ENCODE measurements around the gene NNT.
"Not testable (repeated sequence)": the region's sequence is repeated elsewhere in the genome, so short reads cannot be mapped to it uniquely, and the experiment has no call there.

The NNT gene

DNA sequence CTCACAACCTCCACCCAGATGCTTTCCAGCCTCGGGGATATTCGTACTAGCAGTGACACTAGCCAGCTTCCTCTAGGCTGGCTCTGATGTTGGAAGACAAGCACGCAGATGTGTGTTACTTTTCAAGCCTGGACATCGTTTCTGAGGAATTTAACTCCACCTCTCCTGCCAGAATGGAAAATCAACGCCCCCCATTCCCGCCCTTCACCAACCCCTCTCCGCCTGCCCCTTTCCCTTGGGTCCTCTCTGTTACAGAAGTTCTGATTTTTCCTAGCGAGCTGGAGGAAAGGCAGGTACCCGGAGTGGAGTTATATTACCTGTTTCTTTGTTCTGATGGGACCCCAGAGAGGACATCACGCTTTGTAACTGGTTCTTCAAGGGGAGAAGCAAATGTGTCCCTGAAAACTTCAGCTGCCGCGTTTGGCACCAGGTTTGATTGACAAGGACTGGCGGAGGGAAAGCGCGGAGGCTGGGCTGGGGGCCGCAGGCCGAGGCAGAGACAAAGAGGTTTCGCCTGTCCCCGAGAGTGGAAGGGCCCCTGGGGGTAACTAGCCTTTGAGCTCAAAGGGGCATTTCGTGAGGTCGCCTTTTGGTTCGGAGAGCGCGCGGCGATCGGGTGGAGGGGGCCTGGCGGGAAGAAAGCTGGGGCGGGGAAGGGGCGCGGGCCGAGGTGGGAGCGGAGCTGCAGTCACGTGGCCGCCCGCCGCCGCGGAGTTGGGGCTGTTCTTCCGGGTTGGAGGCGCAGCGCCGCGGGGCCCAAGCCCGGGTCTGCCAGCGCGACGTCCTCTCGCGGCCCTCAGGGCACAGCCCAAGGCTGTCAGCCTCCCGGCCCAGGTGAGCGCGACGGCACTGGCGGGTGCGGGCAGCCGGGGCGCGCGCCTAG is at the start of gene NNT:
Gene NNT, plus strand, starts transcription at position 720 of the 883 bp plus-strand sequence. CDS start 6,016 bp downstream, outside the sequence.
- peak; percentile 21 to 45 for DNase-seq

DNA sequence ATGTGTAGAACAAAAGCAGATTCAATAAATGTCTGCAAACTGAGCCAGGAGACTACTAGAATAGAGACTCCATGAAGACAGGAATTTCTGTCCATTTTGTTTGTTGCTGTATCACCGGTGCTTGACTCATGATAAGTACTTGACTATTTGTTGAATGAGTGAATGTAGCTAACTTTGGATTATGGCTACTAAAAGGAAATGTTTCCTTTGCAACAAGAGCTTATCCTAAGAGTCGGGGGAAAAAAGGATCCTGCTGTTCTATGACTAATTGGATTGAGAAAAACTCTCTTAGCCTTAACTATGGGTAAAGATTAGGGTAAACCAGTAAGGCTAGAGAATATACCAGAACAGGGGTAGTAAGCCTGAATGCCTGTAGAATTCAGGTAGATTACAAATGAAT is 49.6 kb upstream of the NNT start:
- DNase-seq, result no peak

DNA sequence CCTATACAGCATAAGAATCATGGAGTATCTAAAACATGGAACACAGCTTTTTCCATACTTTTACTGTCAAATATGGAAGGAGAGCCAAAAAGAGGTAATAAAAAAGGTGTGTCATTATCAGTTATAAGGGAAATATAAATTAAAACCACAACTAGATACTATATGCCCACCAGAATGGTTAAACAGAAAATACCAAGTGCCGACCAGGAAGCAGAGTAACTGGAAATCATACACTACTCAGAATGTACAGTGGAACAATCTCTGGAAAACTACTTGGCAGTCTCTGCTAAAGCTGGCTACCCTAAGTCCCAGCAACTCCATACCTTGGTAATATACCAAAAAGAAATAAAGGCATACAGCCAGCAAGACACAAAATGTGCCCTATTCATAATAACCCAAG is 48.5 kb upstream of the NNT start:
- DNase-seq, result no peak

DNA sequence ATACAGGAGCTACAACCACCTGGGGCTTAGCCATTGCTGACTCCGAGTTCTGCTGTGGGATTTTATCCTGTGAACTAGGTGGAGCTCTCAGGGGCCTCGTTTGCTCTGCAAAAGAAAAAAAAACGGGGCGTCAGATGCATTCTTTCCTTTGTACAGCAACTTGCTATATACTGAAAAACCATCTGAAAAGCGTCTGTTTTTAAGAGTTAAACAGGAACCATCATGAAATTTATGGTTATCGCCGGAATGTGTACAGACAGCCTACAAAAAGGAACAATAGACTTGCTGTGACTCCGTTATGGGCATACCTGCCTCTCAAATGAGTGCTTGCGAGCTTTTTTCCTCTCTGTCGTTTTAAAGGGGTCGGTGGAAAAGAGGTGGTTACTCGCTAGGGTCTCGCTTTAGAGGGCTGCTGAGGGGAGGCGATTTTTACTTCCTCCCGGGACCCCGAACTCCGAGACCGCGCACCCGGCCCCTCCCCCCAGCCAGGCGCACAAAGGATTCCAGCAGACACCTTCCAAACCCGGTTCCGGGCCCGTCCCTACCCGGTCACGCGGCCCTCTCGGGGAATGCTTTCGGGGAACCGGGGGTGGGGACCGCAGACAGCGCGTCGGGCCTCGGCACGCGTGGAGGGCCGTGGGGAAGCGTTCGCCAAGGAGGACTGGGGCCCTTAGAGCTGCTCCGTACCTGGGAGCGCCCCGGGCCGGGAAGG is 46.9 kb upstream of the NNT start:
- peak; percentile 21 to 36 for DNase-seq

DNA sequence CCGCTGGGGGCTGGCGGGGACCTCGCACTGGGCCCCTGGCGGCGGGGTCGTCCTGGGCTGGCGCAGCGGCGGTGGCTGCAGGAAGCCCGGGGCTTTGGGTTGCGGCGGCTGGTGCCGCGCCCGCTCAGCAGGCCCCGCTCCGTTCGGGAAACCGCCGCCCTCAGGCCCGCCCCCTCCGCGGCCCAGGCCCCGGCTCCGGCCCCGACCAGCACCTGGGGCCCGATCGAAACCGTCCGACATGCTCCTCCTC is 46.4 kb upstream of the NNT start:
- DNase-seq, result not testable (repeated sequence)

DNA sequence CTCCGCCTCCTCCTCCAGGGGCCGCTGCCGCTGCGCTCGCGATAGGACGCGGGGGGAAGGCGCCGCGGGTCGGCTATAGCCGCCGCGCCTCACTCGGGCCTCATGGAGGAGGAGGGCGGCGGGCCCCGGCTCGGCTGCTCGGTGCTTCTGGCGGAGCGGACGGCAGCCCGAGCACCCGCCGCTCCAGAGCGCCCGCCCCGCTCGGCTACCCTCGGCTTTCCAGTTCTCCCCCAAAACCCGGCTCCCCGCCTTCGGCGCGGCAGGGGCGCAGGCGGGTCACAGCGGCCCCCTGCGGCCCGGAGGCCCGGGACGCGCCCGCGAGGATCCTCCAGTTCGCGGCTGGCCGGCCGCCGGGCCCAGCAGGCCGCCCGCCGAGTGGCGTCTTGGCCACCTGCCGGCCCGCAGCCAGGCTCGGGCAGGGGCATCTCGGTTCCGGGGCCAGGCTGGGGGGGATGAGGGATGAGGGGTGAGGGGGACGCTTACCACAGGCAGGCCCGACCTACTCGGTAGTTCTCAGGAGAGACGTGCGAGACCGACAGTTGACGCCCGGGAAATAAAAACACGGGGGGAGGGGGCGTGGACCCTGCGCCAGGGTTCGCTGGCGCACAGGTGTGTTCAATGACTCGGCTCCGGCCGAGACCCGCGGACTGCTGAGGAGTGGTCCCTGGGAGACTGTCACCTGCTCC is 46.0 kb upstream of the NNT start, which contains the start of gene PAIP1:
Gene PAIP1, minus strand, starts transcription at position 221 of the 686 bp plus-strand sequence. CDS start 231 bp downstream, outside the sequence.
- DNase-seq, result peak; percentile 61 to 68

DNA sequence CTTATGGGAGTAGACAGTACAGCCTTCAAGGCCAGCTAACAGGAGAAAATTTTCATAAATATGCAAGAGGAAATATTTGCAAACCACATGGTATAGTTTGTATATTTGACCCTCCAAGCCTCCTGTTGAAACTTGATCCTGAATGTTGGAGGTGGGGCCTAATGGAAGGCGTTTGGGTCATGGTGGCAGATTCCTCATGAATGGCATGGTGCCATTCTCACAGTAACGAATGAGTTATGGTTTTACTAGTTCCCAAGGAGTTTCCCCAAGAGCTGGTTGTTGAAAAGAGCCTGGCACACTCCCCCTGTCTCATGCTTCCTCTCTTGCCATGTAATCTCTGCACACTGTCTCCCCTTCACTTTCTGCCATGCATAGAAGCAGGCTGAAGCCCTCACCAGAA is 42.9 kb upstream of the NNT start:
- DNase-seq, result no peak

DNA sequence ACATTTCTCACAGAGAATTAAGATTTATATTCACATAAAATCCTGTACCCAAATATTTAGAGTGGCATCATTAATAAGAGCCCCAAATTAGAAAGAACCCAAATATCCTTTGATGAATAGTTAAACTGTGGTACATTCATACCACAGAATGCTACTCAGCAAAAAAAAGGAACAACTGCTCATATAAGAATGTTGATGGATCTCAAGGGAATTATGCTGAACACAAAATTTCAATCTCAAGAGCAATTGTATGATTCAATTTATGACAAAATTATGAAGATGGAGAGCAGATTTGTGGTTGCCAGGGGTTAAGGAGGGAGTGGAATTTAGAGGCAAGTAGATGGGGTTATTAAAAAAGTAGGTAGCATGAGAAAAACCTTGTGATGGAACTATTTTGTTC is 41.6 kb upstream of the NNT start:
- no peak for DNase-seq

DNA sequence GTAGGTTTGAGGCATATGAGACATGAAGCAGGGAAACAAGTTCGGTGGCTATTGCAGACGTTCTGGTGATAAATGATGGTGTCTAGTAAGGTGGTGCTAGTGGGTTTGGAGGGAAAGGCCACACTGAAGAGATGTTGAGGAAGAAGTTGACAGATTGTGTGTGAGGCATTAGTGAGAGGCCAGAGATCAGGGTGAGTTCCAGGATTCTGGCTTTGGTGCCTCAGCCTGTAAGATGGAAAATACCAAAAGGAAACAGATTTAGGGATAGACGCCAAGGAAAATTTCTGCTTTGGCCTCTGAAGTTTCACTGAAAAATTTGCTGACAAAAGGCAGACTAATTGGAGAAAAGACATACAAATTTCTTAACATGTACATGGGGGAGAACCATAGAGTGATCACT is 39.7 kb upstream of the NNT start:
- DNase-seq, result no peak

DNA sequence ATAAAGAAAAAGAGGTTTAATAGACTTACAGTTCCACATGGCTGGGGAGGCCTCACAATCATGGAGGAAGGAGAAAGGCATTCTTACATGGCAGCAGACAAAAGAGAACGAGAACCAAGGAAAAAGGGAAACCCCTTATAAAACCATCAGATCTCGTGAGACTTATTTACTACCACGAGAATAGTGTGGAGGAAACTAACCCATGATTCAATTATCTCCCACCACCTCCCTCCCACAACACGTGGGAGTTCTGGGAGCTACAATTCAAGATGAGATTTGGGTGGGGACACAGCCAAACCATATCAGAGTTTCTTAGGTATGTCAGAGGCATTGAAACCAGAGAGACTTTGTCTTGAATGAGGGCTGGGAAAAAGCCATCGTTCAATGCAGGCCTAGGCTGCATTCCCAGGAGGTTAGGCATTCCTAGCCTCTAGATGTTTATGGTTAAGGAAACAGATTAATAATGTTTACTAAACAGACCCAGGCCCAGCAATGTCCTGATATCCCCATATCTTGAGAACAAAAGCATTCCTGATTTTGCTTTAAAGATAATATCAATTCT is 38.6 kb upstream of the NNT start:
- DNase-seq, result no peak

DNA sequence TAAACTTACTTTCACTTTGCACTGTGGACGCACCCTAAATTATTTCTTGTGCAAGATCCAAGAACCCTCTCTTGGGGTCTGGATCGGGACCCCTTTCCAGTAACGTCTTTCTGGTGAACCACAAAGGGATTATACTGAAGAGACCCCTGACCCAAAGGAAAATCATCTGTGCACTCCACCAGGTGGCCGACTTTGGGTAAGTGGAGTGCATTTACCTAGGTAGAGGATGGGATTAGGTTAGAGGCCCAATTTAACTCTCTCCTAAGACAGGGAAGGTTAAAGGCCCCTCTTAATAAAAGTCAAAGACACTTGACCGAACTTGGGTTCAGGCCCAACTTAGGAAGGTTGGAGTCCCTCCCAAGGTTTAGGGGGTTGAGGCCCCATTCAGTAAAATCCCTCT is 37.9 kb upstream of the NNT start:
- DNase-seq, result no peak

DNA sequence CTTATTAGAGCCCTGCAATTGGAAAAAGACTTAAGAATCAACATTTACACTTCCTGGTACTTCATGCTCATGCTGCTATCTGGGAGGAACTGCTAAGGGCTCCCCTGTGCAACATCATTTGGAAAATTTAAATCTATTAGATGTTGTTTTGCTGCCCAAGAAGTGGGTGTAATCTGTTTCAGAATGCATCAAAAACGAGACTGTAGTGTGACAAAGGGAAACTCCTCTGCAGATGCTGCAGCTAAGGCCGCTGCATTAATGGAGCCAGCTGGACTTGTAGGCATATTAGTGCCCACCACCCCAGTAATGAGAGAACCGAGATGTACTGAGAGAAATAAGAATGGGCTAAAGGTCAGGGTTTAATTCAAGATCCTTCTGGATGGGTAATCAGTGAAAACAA is 35.0 kb upstream of the NNT start:
- DNase-seq, result no peak

DNA sequence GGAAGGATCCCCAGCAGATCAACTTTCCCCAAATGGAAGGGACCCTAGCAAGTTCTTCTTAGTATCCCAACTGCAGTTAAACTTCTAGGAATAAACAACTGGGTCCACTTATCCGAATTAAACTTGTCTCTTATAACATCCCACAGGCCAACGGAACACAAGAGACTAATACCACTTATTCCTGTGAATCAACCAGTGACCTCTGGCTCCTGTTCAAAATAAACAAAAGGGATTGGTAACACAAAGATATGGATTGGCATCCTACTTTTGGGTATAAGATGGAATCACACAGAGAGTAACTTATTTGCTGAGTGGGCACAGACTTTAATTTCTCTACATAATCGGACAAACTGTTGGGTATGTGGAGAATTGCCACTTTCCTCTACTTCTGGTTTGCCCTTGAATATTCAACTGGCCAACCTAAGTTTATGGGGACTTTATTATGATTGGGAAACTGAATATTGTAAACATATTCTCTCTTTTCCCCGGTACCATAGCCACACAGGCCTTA is 33.7 kb upstream of the NNT start:
- DNase-seq, result no peak

DNA sequence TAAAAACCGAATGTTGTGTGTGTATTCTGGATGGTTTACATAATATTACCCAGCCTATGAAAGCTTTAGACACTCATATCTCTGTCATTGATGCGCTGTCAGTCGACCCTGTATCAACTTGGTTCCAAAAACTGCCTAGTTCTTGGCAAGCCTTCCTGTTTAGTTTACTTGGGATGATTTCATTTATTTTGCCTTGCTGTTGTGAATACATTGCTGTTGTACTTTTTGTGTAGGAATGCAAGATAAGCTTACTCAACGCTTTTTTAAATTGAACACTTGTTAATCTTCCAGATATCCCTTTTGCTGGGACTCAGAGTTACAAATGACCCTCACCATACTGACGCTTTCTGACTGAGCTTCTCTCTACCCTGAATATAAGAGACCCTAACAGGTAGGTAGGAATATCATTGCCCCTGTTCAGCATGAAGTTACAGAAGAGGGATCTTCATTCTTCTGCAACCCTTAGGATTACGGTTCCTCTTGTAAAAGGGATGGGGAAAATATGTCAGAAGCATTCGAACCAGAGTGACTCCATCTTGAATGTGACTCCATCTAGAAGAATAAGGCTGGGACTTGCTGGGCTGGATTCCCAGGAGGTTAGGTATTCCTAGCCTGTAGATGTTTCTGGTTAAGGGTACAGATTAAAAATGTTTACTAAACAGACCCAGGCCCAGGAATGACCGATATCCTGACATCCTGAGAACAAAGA is 32.4 kb upstream of the NNT start:
- no peak for DNase-seq

DNA sequence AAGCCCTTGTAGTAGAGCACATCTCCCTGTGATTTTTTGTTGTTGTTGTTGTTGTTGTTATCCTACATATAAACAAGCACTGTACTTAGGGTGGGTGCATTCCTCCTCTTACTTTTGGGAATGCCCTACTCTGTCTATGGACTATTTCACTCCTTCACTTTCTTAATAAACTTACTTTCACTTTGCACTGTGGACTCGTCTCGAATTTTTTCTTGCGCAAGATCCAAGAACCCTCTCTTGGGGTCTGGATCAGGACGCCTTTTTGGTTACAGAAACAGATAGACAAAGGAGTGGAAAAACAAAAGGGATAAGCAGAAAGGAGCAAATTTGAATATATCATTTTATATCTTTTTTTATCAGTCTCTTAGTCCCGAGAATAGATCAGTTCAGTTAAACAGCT is 31.7 kb upstream of the NNT start:
- no peak for DNase-seq

DNA sequence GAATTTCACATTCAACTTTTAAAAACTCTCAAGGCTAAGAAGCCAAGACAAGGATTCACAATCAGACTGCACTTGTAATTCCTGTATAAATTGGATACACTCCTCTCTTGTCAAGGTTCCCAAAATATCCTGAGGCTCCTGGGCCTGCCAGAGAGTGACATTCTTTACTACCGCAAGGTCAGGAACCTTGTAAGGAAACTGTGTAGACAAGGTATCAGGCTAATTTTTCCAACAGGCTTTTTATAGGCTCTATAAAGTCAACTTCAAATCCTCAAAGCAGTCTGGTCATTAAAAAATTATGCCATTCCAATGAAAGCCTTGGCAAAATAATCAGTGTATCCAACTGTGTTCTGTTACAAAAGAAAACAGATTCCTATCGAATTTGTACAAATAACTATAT is 30.6 kb upstream of the NNT start:
- DNase-seq, result no peak

DNA sequence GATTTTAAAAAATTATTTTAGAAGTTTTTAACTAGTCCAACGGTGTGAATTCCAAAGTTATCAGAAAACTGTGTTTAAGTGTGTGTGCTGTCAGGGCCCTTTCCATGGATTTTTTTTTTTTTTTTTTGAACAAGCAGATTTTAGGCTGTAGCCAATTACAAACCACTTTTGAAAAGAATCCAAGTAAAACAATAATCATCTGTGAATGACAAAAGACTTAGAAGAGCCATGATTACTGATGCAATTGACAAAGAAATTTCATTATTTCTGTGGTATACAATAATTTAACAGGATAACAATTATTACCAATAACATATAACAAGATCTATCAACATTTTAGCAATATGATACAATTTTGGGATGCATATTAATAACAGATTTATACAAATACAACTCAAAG is 29.9 kb upstream of the NNT start:
- DNase-seq, result no peak

DNA sequence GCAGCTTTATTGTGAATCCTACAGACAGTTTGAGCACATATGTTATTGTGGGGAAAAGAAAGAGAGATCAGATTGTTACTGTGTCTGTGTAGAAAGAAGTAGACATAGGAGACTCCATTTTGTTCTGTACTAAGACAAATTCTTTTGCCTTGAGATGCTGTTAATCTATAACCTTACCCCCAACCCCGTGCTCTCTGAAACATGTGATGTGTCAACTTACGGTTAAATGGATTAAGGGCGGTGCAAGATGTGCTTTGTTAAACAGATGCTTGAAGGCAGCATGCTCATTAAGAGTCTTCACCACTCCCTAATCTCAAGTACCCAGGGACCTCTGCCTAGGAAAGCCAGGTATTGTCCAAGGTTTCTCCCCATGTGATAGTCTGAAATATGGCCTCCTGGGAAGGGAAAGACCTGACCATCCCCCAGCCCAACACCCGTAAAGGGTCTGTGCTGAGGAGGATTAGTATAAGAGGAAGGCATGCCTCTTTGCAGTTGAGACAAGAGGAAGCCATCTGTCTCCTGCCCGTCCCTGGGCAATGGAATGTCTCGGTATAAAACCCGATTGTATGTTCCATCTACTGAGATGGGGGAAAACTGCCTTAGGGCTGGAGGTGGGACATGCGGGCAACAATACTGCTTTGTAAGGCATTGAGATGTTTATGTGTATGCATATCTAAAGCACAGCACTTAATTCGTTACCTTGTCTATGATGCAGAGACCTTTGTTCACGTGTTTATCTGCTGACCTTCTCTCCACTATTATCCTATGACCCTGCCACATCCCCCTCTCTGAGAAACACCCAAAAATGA is 22.4 kb upstream of the NNT start:
- not testable (repeated sequence) for DNase-seq

DNA sequence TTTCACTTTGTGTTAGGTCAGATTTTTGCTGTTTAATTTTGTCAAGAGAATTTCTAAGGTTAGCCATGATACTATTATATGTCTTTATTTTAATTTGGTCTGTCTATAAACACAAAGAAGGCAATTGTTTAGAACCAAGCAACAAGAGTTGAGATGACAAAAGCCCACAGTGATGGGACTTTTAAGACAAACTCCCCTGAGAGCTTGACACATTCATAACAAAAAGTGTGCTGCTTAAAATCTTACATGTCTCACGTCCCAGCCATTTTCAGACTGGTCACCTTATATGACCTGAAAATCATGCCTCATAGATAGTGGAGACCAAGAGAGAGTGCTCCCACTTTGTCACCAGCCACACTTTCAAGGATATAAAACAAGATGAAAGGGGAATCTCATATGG is 21.6 kb upstream of the NNT start:
- DNase-seq, result no peak

DNA sequence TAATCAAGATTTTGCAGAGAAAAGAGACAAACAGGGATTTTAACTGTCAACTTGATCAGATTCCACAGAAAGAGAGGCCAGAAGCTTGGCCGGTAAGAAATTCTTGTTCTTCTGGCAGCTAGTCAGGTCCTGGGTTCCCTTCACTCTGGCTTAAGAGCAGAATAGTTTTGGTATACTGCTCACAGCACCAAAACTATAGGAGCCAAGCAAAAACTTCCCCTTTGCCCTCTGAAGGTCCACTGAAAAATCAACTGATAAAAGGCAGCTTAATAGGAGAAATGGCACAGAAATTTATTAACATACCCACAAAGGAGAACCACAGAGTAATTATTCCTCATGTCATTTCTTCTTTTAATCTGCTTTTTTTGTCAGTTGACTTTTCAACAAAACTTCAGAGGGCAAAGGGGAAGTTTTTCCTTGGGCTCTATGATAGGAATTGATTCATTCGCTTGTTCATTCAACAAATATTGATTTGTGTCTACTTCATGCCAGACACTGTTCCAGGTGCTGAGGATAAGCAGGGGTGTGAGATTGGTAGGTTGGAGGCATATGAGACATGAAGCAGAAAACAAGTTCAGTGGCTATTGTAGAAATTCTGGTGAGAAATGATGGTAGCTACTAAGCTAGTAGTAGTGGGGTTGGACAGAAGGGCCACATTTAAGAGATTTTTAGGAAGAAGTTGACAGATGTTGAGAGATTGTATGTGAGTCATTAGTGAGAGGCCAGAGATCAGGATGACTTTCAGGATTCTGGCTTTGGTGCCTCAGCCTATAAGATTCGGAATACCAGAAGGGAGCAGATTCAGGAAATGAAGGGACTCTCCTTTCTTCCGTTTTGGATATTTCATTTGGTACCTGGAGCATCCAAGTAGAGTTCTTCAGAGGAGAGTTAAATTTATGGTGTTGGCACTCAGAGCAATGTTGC is 20.6 kb upstream of the NNT start:
- DNase-seq, result no peak

DNA sequence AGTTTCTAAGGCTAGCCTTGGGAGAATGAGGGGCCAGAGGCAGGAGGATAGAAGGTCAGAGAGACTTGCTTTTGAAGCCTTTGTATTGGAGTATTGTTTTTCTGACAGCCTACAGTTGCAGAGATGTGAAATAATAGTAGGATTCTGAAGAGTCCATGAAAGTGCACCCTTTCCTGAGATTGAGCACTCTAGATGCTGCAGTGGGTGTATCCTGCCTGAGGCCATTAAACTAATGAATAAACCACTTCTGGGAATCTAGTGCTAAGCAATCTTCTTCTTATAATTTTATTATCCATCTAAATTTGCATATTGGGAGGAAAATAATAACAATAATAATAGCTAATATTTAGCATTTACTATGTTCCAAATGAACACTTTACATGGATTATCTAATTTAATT is 19.3 kb upstream of the NNT start:
- no peak for DNase-seq
